Coronary artery (tissue), 2 donors: ENCODE results near the gene MRRF.

Source experiments
- DNase-seq: peaks from one replicate; pipeline ENCODE4 v3.0.0-alpha.2; 2017; ENCODE audit warnings: low spot score
- H3K27ac ChIP-seq, 2 donors: fragments of 200-600 bp; sonication (generic); one replicate each; pipeline ENCODE4 v1.5.1; 2016 to 2019
- H3K4me3 ChIP-seq: fragments of 200-600 bp; sonication (generic); 2 replicates; pipeline ENCODE4 v1.5.1; 2016; ENCODE audit warnings: mild to moderate bottlenecking, moderate library complexity
- TF ChIP-seq, protein P1 (sequence below): fragments of 200-600 bp; sonication (generic); IDR thresholded peaks from one replicate; pipeline ENCODE4 v1.5.1; 2019; ENCODE audit warnings: antibody characterized with exemption

Gene MRRF

DNA sequence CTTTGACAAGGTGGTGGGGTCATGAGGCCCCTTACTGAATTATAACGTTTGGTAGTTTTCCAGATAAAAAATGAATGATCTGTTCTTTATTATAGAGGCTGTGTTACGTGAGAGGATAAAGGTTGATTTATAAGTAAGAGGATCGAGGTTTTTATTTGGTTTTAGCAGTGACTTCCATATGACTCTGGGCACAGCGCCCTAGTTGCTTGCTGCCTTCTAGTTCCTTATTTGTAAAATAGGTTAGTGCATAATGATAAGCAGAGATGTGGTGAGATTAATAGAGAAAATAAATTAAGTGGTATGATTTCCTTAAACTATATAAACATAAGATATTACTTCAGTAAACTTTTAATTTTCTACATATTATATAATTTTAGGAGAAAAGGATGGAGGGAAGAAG, 29.8 kb downstream of the MRRF start:
- TF ChIP-seq, protein P1, sequence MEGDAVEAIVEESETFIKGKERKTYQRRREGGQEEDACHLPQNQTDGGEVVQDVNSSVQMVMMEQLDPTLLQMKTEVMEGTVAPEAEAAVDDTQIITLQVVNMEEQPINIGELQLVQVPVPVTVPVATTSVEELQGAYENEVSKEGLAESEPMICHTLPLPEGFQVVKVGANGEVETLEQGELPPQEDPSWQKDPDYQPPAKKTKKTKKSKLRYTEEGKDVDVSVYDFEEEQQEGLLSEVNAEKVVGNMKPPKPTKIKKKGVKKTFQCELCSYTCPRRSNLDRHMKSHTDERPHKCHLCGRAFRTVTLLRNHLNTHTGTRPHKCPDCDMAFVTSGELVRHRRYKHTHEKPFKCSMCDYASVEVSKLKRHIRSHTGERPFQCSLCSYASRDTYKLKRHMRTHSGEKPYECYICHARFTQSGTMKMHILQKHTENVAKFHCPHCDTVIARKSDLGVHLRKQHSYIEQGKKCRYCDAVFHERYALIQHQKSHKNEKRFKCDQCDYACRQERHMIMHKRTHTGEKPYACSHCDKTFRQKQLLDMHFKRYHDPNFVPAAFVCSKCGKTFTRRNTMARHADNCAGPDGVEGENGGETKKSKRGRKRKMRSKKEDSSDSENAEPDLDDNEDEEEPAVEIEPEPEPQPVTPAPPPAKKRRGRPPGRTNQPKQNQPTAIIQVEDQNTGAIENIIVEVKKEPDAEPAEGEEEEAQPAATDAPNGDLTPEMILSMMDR: no peak
- Histone ChIP-seq H3K27ac (no peak overlapping the region), H3K4me3 (no peak overlapping the region)
- no peak for DNase-seq

DNA sequence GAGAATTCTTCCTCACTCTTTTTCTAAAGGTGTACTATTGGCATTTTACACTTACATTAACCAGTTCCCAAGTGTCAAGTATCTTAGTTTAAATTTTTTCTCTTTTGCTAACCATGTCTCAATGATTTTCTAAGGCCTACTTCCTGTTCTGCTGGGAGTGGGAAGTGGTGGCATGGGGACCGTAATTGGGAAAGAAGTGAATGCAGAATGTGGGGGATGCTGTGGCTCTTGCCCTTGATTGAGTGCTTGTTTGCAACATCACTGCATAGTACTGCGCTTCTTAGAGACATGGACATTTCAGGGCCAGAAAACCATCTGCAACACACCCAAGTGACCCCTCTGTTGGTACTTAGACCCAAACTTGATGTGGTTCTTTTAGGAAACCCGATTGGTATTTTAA, 32.8 kb downstream of the MRRF start:
- TF ChIP-seq, protein P1: no peak
- H3K4me3 ChIP-seq: no peak overlapping the region
- no peak overlapping the region for H3K27ac ChIP-seq
- DNase-seq: no peak

DNA sequence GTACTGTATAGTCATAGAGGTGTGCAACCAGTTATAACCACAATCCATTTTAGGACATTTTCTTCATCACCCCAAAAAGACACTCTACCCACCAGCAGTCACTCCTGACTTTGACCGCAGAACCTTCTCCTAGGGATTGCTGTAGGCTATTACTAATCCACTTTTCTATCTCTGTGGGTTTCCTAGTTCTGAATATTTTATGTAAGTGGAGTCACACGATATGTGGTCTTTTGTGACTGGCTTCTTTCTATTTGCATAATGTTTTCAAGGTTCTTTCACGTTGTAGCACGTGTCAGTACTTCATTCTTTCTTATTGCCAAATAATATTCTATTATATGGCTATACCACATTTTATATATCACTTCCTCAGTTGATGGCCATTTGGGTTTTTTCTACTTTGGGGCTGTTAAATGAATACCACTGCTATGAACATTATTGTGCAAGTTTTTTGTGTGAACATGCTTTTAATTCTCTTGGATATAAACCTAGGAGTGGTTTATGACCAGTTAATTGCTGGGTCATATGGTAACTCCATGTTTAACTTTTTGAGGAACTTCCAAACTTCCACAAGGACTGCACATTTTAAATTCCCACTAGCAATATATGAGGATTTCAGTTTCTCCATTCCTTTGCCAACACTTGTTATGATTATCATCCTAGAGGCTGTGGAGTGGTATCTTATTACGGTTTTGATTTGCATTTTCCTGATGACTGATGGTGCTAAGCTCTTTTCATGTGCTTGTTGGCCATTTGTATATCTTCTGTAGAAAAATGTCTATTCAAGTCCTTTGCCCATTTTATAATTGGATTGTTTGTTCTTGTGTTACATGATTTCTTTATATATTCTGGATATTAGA, 37.8 kb downstream of the MRRF start:
- Histone ChIP-seq H3K27ac (no peak overlapping the region), H3K4me3 (no peak overlapping the region)
- TF ChIP-seq, protein P1: no peak
- DNase-seq: no peak

GRCh38 chr9:122307061-122307460, 42.4 kb downstream of the MRRF start:
- Histone ChIP-seq H3K27ac (peak overlapping the region in 1 of 2 donors; percentile 17), H3K4me3 (no peak overlapping the region)
- TF ChIP-seq, protein P1: no peak
- DNase-seq: no peak

DNA sequence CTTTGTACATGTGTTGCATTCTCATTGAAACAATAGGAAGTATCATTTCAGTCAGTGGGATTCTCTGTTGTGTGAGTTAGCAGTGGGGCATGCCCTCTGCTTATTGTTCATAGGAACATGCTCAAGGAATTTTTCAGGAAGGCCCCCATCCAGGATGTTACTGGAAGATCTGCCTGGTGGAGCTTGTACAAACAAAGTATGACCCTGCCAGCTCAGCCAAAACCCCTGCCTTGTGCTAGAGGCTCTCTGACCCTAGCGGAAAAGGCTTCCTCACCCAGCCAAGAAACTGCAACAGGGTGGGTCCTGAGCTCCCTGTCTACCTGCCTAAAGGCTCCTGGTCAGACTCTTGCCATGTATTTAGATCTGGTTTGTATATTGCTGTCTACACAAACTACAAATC, 43.2 kb downstream of the MRRF start:
- Histone ChIP-seq H3K27ac (no peak overlapping the region), H3K4me3 (no peak overlapping the region)
- no peak for DNase-seq
- TF ChIP-seq, protein P1: no peak

DNA sequence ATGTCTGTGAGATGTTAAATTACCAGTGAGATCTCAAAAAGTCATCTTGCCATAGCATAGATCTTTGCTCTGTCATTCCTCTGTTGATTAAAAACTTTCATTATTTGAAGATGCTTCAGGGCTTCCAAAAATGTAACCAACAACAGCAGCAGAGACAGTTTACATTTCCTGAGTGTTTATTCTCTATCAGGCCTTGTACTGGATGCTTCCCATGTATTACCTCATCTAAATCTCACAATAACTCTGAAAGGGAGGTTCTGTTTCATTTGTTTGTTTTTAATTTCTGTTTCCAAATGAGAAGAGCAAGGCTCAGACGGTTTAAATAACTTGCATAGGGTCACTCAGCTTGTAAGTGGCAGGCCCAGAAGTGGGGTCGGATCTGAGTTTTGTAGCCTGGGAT, 45.2 kb downstream of the MRRF start:
- TF ChIP-seq, protein P1: no peak
- H3K27ac ChIP-seq: no peak overlapping the region
- DNase-seq: no peak
- H3K4me3 ChIP-seq: no peak overlapping the region

DNA sequence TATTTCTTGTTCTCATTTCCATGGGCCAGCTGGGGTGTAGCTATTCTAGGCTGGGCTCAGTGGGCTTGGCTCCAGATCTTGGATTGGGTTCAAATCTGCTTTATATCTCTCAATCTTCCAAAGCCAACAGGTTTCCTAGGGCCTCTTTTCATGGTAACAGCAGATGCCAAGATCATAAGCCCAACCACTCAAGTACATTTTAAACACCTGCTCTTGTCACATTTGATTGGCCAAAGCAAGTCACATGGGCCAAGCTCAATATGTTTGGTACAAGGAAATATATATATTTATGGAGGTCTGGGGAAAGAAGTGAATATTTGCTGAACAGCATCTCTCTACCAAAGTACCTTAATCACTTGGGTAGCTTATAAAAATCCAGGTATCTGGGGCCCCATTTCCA, 49.5 kb downstream of the MRRF start:
- Histone ChIP-seq H3K27ac (no peak overlapping the region), H3K4me3 (no peak overlapping the region)
- DNase-seq: no peak
- TF ChIP-seq, protein P1: no peak
